Type B pancreatic cell (in vitro differentiated cells): ENCODE data around the gene SLC1A2. TPM values are rescaled to one million over a fixed set of nuclear protein-coding genes. Genes with fewer than 3 reads are reported as not detected.

Experiments
- DNase-seq: peaks from one replicate; pipeline ENCODE4 v3.0.0; 2021; ENCODE audit warnings: mixed read lengths; ENCODE audit not compliant: unreplicated experiment; ENCODE audit errors: extremely low spot score
- H3K27ac Mint-ChIP-seq: 2 replicates; pipeline ENCODE4 v1.8.0; 2021; ENCODE audit warnings: mild to moderate bottlenecking, mixed read lengths
- H3K27me3 Mint-ChIP-seq: 2 replicates; pipeline ENCODE4 v1.8.0; 2021; ENCODE audit warnings: mixed read lengths
- H3K36me3 Mint-ChIP-seq: 2 replicates; pipeline ENCODE4 v1.8.0; 2021; ENCODE audit warnings: mixed read lengths
- H3K4me1 Mint-ChIP-seq: one replicate; pipeline ENCODE4 v1.8.0; 2021; ENCODE audit warnings: mixed read lengths; ENCODE audit not compliant: unreplicated experiment
- H3K4me3 Mint-ChIP-seq: 2 replicates; pipeline ENCODE4 v1.8.0; 2021; ENCODE audit warnings: mild to moderate bottlenecking, mixed read lengths
- H3K9me3 Mint-ChIP-seq: 2 replicates; pipeline ENCODE4 v1.8.0; 2021; ENCODE audit warnings: mixed read lengths
- total RNA-seq: library from RNA; stranded (reverse); gene quantifications from 2 replicates; pipeline ENCODE4 v1.2.1, GENCODE V29; 2021; ENCODE audit warnings: low replicate concordance
- TF ChIP-seq, protein P1 (sequence below): fragments of 200-600 bp; sonication (generic); conservative IDR thresholded peaks from 2 replicates; pipeline ENCODE4 v1.5.0; 2021; ENCODE audit warnings: antibody characterized with exemption, mild to moderate bottlenecking

SLC1A2 gene
- total RNA-seq, 1 donor from 2014 or later, result 7.4 TPM

DNA sequence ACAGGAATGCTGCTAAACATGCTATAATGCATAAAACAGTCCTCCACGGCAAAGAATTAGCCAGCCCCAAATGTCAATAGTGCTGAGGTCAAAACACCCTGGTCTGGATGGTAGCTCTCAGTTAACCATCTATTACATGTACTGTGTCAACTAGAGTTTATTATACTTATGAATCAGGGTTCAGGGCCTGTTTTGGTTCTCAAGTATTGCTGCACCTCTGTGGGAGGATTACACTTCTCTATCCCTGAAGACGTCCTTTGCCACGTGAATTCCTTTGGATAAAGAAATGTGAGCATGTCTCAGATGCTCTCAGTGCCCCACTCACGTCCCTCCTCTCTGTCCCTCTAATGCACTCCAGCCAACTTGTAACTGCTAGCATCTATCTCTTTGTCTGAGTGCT is 53.4 kb downstream of the SLC1A2 start:
- Mint-ChIP-seq H3K4me3 (no peak overlapping the region), H3K36me3 (no peaks in the 10 kb centered on the region), H3K27ac (no peak overlapping the region), H3K9me3 (no peaks in the 10 kb centered on the region), H3K27me3 (peaks cover 5% of the 10 kb centered on the region), H3K4me1 (peaks cover 15% of the 10 kb centered on the region)
- DNase-seq, result no peak
- TF ChIP-seq, protein P1, sequence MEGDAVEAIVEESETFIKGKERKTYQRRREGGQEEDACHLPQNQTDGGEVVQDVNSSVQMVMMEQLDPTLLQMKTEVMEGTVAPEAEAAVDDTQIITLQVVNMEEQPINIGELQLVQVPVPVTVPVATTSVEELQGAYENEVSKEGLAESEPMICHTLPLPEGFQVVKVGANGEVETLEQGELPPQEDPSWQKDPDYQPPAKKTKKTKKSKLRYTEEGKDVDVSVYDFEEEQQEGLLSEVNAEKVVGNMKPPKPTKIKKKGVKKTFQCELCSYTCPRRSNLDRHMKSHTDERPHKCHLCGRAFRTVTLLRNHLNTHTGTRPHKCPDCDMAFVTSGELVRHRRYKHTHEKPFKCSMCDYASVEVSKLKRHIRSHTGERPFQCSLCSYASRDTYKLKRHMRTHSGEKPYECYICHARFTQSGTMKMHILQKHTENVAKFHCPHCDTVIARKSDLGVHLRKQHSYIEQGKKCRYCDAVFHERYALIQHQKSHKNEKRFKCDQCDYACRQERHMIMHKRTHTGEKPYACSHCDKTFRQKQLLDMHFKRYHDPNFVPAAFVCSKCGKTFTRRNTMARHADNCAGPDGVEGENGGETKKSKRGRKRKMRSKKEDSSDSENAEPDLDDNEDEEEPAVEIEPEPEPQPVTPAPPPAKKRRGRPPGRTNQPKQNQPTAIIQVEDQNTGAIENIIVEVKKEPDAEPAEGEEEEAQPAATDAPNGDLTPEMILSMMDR, result no peak

DNA sequence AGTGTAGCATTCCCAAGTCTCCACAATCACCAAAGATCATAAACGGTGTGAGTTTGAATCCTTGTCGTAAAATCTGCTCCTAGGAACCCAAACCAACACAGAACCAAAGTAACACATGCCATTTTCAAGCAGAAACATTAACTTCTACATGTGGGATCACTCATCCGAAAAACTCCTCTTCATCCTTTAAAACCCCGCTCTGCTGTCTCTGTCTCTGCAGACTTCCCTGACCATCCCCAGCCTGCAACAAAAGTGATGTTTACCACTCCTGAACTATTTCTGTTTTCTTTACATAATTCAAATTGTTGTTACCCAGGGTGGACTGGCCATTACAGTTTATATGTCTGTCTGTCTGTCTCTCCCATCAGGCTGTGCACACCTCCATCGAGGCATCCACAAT is 54.0 kb downstream of the SLC1A2 start:
- H3K4me1 Mint-ChIP-seq, result peaks cover 15% of the 10 kb centered on the region
- H3K27ac Mint-ChIP-seq, result no peak overlapping the region
- H3K4me3 Mint-ChIP-seq, result no peak overlapping the region
- no peak for DNase-seq
- H3K36me3 Mint-ChIP-seq, result no peaks in the 10 kb centered on the region
- TF ChIP-seq, protein P1, result no peak
- no peaks in the 10 kb centered on the region for H3K9me3 Mint-ChIP-seq
- H3K27me3 Mint-ChIP-seq, result peaks cover 4% of the 10 kb centered on the region

DNA sequence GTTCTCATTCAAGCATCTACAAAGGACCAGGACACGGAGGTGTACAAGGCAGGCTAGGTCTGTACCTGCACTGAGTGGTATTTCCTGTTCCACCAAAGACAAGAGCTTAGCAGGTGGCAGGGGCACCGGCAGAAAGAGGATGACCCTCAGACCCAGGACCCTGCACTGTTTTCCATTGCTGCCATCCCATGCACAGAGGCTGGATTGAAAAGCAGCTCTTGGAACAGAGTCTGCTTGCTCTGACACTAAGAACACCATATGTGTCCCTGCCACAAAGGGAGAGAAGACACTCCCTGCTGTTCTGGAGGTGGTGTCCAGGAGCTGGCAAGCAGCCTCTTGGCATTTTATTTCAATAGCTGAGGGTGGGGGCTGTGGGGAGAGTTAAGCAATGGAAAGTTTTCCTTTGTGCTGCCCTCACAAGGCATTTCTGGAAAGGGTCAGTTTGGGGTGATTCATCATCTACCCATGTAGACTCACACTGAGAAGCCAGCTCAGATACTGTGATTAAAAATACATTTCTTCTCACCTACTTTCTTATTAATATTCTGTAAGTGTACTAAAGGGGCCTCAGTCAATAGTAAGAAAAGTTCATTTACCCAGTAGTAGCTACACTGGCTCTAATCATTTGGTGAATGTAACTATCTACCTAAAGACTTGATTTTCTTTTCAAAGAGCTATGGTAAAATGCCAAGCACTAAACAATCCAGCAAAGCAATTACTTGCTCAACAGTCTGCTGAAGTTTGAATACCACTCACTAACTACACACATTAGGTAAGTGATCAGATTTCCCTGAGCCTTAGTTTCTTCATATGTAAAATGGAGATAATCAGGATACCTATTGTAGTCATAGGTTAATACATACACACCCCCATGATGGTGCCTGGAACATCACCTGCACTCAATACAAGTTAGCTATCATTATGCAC is 55.2 kb downstream of the SLC1A2 start:
- H3K4me3 Mint-ChIP-seq, result no peak overlapping the region
- peaks cover 22% of the 10 kb centered on the region for H3K4me1 Mint-ChIP-seq
- H3K36me3 Mint-ChIP-seq, result no peaks in the 10 kb centered on the region
- H3K9me3 Mint-ChIP-seq, result no peaks in the 10 kb centered on the region
- no peak overlapping the region for H3K27ac Mint-ChIP-seq
- TF ChIP-seq, protein P1, result no peak
- DNase-seq, result no peak
- peaks cover 8% of the 10 kb centered on the region for H3K27me3 Mint-ChIP-seq

DNA sequence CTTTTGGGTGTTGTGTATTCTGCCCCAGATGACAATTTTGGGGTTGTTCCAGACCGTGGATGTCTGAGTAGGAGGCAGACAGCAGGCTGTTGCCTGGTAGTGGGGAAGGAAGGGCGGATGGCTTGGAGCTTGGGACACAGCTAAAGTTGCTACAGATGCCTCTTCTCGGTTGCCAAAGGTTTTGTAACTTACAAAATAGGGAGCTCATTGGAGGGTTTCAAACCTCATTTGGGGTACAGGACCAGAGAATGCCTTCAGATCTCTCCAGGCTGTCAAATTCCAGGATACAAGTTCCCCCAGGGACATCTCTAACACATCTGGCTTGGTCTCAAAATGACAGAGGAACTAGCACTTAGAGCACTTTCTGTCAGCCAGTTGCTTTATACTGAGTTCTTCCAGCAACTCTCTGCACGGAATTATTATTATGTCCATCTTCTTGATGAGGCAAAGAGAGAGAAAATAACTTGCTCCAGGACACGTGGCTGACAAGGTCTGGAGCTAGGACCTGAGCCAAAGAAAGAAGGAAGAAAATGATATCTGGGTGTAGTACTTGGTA is 56.0 kb downstream of the SLC1A2 start:
- Mint-ChIP-seq H3K36me3 (no peaks in the 10 kb centered on the region), H3K27ac (no peak overlapping the region), H3K4me3 (no peak overlapping the region), H3K27me3 (peaks cover 8% of the 10 kb centered on the region), H3K4me1 (peaks cover 22% of the 10 kb centered on the region), H3K9me3 (no peaks in the 10 kb centered on the region)
- DNase-seq, result no peak
- TF ChIP-seq, protein P1, result no peak

DNA sequence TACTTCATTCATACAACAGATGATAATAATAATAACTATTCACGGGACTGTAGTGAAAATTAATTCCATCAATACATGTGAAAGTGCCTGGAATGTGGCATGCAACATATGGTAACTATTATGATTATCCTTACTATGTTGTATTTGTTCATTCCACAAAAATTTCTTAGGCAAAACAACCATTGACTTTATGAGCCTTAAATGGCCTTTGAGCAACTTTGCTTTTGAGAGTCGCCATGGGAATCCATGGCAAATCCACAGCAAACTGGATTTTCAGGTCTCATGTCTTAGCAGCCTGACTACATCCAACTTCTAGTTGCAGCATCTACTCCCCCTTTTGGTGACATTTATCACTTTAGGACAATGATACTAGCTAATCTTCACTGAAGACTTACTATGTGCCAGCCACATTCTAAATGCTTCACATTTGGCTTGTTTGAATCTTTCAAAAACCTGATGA is 56.8 kb downstream of the SLC1A2 start:
- Mint-ChIP-seq H3K9me3 (no peaks in the 10 kb centered on the region), H3K4me3 (no peak overlapping the region), H3K36me3 (no peaks in the 10 kb centered on the region), H3K27me3 (peaks cover 8% of the 10 kb centered on the region), H3K27ac (no peak overlapping the region), H3K4me1 (peaks cover 22% of the 10 kb centered on the region)
- no peak for DNase-seq
- TF ChIP-seq, protein P1, result no peak
